ENCODE results near the gene SPIRE1.

SPIRE1 gene

DNA sequence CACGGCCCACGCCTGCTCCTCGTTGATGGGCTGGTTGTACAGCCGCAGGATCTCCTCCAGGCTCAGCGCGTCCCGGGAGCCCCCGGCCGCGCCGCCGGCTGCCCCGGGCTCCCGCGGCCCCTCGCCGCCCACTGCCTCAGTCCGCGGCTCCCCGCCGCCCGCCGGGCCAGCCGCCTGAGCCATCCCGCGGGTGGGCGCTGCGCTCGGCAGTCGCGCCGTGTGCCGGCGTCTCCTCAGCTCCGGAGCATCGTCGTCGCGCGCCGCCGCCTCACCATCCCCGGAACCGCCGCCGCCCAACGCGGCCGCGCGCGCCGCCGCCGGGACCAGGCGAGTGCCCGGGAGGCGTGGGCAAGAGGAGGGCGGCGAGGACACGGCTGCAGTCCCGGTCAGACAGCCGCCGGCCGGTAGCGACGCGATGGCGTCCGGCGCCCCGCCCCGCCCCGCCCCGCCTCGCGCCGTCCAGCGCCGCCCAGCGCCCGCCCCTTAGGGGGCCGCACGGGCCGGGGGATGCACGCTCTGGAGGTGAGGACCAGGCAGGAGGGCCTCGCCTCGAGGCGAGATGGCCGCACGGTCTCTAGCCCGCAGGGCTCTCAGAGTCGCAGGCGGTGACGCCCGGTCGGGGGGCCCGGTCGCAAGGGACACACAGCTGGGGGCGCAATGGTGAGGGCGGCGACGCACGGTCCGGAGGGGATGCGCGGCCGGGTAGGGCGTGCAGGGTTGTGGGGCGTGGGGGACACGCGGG lies at the start of gene SPIRE1:
Gene SPIRE1 (minus strand): TSS at position 424 of the 742 bp plus-strand sequence. CDS start 241 bp downstream, at position 183.
- peak; percentile 69 for TF ChIP-seq POLR2A (IDR thresholded peaks at IDR 0.05; ENCODE audit: low read depth, low read length)
- FAIRE-seq (no peak), DNase-seq (ENCODE audit: insufficient read length, low spot score) (peak; percentile 69)

DNA sequence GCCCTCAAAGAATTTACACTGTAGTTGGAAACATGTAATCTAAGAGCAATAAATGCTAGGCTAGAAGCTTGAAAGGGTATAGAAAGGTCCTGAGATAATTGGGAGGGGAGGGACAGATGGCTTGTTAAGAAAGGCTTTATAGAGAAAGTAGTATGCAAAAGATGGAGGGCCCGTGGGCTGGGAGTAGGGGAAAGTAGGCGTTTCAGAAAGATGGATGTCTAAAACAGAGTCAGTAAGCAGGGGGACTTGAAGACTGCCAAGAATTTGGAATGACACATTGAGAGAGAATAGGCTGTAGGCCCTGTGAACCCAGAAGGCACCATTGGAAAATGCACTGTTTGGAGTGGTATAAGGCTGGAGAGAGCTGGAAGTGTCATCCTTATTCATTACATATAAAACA lies 45.8 kb upstream of the SPIRE1 start:
- FAIRE-seq, result peak; percentile 83
- peak; percentile 33 for DNase-seq (ENCODE audit: insufficient read length, low spot score)
- no peak for TF ChIP-seq POLR2A (IDR thresholded peaks at IDR 0.05; ENCODE audit: low read depth, low read length)

DNA sequence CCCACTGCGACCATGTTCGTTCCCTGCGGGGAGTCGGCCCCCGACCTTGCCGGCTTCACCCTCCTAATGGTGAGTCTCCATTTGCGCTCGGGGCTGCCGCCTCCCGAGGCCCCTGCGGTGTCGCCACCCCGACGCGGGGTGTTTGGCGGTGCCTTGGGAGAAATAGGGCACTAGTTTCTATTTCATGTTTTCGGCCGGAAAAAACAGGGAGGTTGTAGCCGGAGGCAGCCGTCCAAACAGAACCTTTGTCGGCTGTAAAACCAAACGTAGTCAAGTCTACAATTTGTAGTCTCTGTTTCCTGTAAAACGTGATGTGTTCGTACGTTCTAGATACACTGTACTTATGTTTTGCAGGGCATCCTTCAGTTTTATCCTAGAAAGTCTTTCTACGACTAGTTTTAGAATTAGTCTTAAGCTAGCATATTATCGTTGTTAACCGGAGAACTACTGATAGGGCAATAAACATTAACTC lies 45.2 kb upstream of the SPIRE1 start:
- FAIRE-seq, result peak; percentile 72
- DNase-seq (ENCODE audit: insufficient read length, low spot score), result no peak
- peak; percentile 56; the same call in 1 of the 2 replicates for TF ChIP-seq POLR2A (IDR thresholded peaks at IDR 0.05; ENCODE audit: low read depth, low read length)

GRCh38 chr18:12702221-12703095 lies 44.6 kb upstream of the SPIRE1 start, which contains the start of the genes CEP76 and PSMG2:
TSS of gene CEP76 (minus strand) at chr18:12702723. CDS start at chr18:12702548, 175 bp downstream.
TSS of gene PSMG2 (plus strand) at chr18:12703042. CDS start at chr18:12703108, 66 bp downstream.
- FAIRE-seq (no peak), DNase-seq (ENCODE audit: insufficient read length, low spot score) (peak; percentile 75)
- peak; percentile 78 for TF ChIP-seq POLR2A (IDR thresholded peaks at IDR 0.05; ENCODE audit: low read depth, low read length)

GRCh38 chr18:12701161-12701560 lies 43.3 kb upstream of the SPIRE1 start:
- FAIRE-seq (peak; percentile 11), DNase-seq (ENCODE audit: insufficient read length, low spot score) (no peak)
- TF ChIP-seq POLR2A (IDR thresholded peaks at IDR 0.05; ENCODE audit: low read depth, low read length), result no peak

DNA sequence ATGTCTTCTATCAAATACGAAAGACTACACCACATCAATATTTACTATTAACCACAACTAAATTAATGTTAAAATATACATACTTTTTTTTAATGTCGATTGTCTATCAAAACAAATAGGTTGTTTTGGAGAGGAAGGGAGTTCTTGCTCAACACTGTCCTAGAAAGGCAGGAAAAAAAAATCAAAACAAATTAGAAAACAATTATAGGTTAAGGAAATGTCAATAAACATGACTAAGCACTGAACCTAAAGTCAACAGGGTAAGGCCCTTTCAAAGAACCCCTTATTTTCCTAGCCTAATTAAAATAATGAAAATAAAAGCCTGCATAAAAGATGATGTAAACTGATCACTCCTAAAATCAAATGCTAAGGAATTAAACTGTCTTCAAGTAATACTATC lies 41.8 kb upstream of the SPIRE1 start:
- TF ChIP-seq POLR2A (IDR thresholded peaks at IDR 0.05; ENCODE audit: low read depth, low read length), result no peak
- FAIRE-seq (no peak), DNase-seq (ENCODE audit: insufficient read length, low spot score) (no peak)

- no peak for TF ChIP-seq POLR2A (IDR thresholded peaks at IDR 0.05; ENCODE audit: low read depth, low read length)
- no peak for FAIRE-seq
- DNase-seq (ENCODE audit: insufficient read length, low spot score), result no peak
These were observed 36.1 kb upstream of the SPIRE1 start for GRCh38 chr18:12694032-12694431.

DNA sequence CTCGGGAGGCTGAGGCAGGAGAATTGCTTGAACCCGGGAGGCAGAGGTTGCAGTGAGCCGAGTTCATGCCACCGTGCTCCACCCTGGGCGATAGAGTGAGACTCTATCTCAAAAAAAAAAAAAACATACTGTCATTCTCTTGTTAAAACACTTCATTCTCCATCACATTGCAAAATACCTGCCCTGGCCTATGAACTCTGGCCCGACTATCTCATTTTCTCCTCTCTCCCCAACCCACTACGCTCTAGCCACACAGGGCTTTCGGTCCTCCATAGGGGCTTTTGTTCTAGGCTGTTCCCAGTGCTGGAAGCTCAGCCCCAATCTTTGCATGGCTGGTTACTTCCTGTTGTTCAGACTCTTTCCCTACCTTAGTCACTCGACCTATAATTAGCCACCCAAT lies 34.3 kb upstream of the SPIRE1 start:
- FAIRE-seq (no peak), DNase-seq (ENCODE audit: insufficient read length, low spot score) (no peak)
- no peak for TF ChIP-seq POLR2A (IDR thresholded peaks at IDR 0.05; ENCODE audit: low read depth, low read length)

- TF ChIP-seq POLR2A (IDR thresholded peaks at IDR 0.05; ENCODE audit: low read depth, low read length), result no peak
These were observed 31.4 kb upstream of the SPIRE1 start for GRCh38 chr18:12689256-12689850.

GRCh38 chr18:12686100-12686499 lies 28.2 kb upstream of the SPIRE1 start:
- DNase-seq (ENCODE audit: insufficient read length, low spot score), result no peak
- FAIRE-seq, result peak; percentile 43
- TF ChIP-seq POLR2A (IDR thresholded peaks at IDR 0.05; ENCODE audit: low read depth, low read length), result no peak

More at GRCh38 chr18:12689256-12689850, 31.4 kb upstream of the SPIRE1 start:
- FAIRE-seq (no peak), DNase-seq (ENCODE audit: insufficient read length, low spot score) (no peak)

GRCh38 chr18:12679183-12679786 lies 21.4 kb upstream of the SPIRE1 start:
- FAIRE-seq (peak; percentile 86), DNase-seq (ENCODE audit: insufficient read length, low spot score) (no peak)
- TF ChIP-seq POLR2A (IDR thresholded peaks at IDR 0.05; ENCODE audit: low read depth, low read length), result peak; percentile 38

DNA sequence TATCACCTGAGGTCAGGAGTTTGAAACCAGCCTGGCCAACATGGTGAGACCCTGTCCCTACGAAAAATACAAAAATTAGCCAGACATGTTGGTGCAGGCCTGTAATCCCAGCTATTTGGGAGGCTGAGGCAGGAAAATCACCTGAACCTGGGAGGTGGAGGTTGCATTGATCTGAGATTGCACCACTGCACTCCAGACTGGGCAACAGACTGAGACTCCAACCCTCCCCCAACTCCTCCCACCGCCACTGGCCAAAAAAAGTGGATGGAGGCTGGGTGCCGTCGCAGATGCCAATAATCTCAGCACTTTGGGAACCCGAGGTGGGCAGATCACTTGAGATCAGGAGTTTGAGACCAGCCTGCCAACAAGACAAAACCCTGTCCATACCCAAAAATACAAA lies 10.1 kb upstream of the SPIRE1 start:
- TF ChIP-seq POLR2A (IDR thresholded peaks at IDR 0.05; ENCODE audit: low read depth, low read length), result no peak
- no peak for DNase-seq (ENCODE audit: insufficient read length, low spot score)
- FAIRE-seq, result no peak

DNA sequence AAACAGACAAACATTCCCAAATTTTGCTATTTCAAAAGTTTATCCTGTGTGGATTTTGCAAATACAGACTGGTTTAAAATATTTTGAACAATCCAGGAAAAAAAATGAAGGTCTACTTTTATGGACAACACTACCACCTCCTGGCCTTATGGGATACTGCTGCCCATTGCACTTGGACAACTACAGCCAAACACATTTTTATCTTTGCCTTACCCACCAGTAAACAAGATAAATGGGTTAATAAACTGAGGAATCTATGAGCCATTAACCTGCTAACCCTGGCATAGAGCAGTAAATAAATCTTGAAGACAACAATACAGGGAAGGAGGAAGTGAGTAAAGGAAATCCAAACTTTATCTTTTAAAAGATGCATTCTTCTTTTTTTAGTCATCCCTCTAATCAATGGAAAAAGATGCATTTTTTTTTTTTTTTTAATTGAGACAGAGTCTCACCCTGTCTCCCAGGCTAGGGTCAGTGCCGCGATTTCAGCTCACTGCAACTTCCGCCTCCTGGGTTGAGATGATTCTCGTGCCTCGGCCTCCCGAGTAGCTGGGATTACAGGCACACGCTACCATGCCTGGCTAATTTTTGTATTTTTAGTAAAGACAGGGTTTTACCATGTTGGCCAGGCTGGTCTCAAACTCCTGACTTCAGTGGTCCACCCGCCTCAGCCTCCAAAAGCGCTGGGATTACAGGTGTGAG lies 2.1 kb upstream of the SPIRE1 start:
- no peak for TF ChIP-seq POLR2A (IDR thresholded peaks at IDR 0.05; ENCODE audit: low read depth, low read length)
- peak; percentile 46 for DNase-seq (ENCODE audit: insufficient read length, low spot score)
- FAIRE-seq, result peak; percentile 89
